ENCODE results near the gene SLC39A3. TPM values are rescaled to one million over a fixed set of nuclear protein-coding genes. Genes with fewer than 3 reads are reported as not detected.

SLC39A3 gene
- total and polyA plus RNA-seq, 10 of the 15 experiments (the other 5 are each of a cell fraction or from before 2014, with no cell fraction given), result 0.63 to 67.1 (median 51.2) TPM

DNA sequence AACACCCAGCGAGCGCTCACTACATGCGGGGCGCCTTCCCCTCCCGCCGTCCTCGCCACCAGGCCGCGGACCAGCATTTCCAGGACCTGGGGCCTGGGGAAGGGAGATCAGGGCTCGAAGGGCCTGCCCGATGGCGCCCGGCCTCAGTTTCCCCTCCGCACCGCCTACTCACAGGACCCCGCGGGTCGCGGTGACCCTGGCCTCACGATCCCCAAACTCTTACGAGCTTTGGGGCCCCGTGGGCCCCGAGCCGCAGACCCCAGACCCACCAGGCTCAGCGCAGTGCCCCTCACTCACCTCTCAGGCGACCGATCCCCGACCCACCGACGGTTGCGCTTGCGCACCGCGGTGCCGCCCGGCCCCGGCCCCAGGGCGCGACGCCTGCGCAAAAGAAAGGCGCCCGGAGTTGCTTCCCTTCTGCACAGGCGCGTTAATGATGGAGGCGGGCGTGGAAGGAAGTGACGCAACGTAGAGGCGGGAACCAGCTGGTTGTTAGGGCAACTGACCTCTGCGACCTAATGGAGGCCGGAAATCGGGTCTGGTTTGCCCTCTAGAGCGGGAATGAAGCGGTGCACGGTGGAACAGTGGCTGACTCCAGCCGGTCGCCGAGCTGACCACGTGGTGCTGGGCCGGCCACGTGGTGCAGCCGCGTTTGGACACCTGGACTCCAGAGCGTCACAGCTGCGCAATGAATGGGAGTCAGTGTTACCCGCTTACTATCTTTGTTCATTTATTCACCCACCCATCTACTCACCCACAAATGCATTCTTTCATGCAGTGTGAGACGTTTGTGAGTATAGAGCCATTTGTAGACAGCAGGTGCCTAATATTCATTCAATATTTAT is 43.3 kb upstream of the SLC39A3 start, which contains the start of gene SGTA (continued):
- TF ChIP-seq ESRRA (IDR thresholded peaks at IDR 0.05; ENCODE audit: low read length) (no peak; the same call in 1 of the 2 replicates), NFYA (IDR thresholded peaks at IDR 0.05; ENCODE audit: borderline replicate concordance, low read depth, low read length) (no peak), HSF1 (IDR thresholded peaks at IDR 0.05; ENCODE audit: low read depth, low read length) (no peak), CBX3 (IDR thresholded peaks at IDR 0.05; ENCODE audit: borderline replicate concordance, low read depth) (no peak), SMARCA5 (IDR thresholded peaks at IDR 0.05) (no peak), MEF2B (IDR thresholded peaks at IDR 0.05; ENCODE audit: partially characterized antibody, poor library complexity, severe bottlenecking) (peak; percentile 66), NR2C1 (IDR thresholded peaks at IDR 0.05) (peak; percentile 92), NFIC (IDR thresholded peaks at IDR 0.05; ENCODE audit: low read depth, low read length) (no peak), RAD51 (IDR thresholded peaks at IDR 0.05) (peak; percentile 99), BCLAF1 (IDR thresholded peaks at IDR 0.05) (no peak), SUPT20H (IDR thresholded peaks at IDR 0.05; ENCODE audit: borderline replicate concordance, control insufficient read depth, low read depth, low read length) (no peak), PKNOX1 (IDR thresholded peaks at IDR 0.05) (peak; percentile 78), TAF1 (IDR thresholded peaks at IDR 0.05; ENCODE audit: borderline replicate concordance, low read depth, low read length) (peak; percentile 11; the same call in 1 of the 2 replicates), ASH2L (IDR thresholded peaks at IDR 0.05; ENCODE audit: borderline replicate concordance, low read depth) (no peak), ZNF24 (IDR thresholded peaks at IDR 0.05) (no peak), ZNF622 (IDR thresholded peaks at IDR 0.05) (no peak), NFYB (IDR thresholded peaks at IDR 0.05; ENCODE audit: insufficient read depth, low read depth, low read length) (no peak), YBX1 (IDR thresholded peaks at IDR 0.05) (no peak), SRF (IDR thresholded peaks at IDR 0.05; ENCODE audit: low read depth in 2 of 2, low read length in 2 of 2) (peak; percentile 12 to 13; a peak in 1 of 4 replicates), CHD1 (IDR thresholded peaks at IDR 0.05; ENCODE audit: low read depth, low read length) (0 out of 2 replicates have a peak, but pooled peaks have one; percentile 48), MTA2 (IDR thresholded peaks at IDR 0.05; ENCODE audit: low read depth) (0 out of 2 replicates have a peak, but pooled peaks have one; percentile 36), NR2F1 (conservative IDR thresholded peaks at IDR 0.05) (peak; percentile 100), STAT3 (IDR thresholded peaks at IDR 0.05; ENCODE audit: low read depth, low read length) (no peak), TBL1XR1 (IDR thresholded peaks at IDR 0.05; ENCODE audit: low read depth, low read length) (peak; percentile 68; the same call in 1 of the 2 replicates), HDAC6 (IDR thresholded peaks at IDR 0.05; ENCODE audit: unreplicated experiment) (no peak)
- TF ChIP-seq, protein P1, sequence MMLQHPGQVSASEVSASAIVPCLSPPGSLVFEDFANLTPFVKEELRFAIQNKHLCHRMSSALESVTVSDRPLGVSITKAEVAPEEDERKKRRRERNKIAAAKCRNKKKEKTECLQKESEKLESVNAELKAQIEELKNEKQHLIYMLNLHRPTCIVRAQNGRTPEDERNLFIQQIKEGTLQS (IDR thresholded peaks at IDR 0.05; ENCODE audit: borderline replicate concordance, extremely low read depth, low read depth, low read length), result peak; percentile 97

Measured in GM12878 (cell line).